Measurements from ENCODE around the gene EPAS1.

Gene EPAS1

DNA sequence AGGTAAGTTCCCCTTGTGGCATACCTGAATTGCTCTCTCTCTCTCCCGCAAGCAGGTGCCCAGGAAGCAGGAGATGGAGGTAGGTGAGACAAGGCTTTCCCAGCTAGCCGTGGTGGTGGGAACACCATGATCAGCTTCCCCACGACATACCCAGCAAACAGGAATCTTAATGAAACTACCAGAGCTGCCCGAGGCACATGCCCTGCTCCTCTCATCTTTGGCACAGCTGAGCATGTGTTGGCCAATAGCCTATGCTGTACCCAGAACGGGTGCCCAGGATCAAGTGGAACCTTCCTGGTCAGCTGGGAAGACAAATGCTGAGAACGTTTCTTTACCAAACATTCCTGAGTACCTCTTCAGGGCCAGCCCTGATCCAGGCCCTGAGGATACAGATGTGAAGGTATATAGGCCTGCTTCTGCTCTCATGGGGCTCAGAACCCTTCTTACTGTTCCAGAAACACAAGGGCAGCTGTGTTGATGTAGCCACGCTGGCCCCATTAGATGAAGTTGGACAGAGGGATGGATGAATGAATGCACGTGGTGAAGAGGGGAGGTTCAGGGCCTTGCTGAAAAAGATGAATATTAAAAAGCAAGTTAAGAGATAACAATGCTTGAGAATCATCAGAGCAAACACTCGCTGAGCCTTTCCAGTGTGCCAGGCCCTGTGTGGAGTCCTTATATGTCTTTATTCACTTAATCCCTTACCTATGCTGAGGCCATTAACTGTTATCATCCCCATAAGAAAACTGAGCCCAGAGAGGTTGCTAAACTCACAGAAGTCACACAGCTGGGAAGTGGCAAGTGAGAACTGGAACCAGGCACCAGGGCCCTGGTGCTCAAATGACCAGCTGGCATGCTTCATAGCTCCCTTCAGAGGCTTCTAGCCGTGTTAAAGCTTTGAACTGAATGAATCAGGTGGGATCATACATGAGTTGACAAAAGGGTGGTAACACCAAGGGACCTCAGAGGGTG, 113.4 kb downstream of the EPAS1 start:
- DNase-seq (ENCODE audit: low spot score), result no peak

DNA sequence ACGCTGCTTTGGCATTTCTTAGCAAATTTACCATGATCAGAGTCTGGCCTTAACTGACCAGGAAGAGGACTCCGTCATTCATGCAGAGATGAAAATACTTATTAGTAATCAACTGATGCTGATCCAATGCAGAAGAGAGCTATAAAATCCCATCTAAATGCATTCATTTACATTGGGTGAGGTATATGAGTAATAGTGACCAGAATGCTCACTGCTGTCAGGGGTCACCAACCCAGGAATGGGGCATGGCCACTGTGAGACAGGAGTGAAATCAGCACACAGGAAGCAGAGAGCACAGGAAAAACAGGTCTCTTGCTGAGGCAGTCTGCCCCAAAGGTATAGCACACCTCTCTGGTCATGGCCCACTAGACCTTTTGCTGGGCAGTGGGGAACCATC, 114.0 kb downstream of the EPAS1 start:
- DNase-seq (ENCODE audit: low spot score), result no peak

DNA sequence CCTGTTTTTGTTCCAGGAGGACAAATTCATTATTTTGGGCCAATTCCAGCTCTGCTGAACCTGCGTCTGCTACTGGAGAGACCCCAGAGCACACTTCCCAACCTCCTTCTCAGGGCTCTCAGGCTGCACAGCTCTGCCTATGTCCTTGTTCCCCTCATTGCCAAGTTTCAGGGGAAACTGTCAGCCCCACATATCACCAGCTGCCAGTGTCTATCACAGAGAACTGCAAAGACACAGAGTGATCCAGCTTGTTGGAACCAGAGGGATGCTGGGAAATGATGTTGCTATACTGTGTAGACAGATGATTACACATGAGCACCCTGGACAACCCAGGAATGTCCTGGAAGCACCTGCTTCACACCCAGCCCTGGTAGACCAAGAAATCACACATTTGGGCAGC, 114.8 kb downstream of the EPAS1 start:
- DNase-seq (ENCODE audit: low spot score), result no peak

GRCh38 chr2:46413111-46413510, 115.9 kb downstream of the EPAS1 start:
- no peak for DNase-seq (ENCODE audit: low spot score)

DNA sequence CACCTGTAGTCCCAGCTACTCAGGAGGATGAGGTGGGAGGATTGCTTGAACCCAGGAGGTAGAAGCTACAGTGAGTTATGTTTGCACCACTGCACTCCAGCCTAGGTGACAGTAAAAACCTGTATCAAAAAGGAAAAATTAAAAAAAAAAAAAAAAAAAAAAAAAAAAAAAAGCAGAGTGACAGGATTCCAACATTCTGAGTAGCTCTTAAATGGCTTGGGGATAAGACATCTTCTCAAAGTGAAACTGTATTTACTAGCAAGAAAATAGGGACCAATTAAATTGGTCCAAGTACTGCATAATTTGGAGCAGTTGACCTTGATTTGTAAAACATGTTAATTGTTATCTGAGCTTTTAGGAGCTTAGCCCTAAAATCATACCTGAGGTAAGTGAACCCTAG, 116.4 kb downstream of the EPAS1 start:
- no peak for DNase-seq (ENCODE audit: low spot score)

DNA sequence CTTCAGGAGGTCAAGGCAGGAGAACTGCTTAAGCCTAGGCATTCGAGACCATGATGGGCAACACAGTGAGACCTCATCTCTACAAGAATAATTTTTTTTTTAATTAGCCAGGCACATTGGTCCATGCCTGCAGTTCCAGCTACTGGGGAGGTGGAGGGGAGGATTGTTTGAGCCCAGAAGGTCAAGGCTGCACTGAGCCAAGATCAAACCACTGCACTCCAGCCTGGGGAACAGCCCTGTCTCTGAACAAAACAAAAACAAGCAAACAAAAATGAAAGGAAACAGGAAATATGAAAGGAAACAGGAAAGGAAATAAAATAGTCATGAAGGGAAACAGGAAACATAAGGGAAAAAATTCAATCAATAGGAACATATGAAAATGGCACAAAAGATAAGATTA, 117.5 kb downstream of the EPAS1 start:
- no peak for DNase-seq (ENCODE audit: low spot score)

- DNase-seq (ENCODE audit: low spot score), result no peak
These were observed 119.1 kb downstream of the EPAS1 start for GRCh38 chr2:46416280-46416679.

DNA sequence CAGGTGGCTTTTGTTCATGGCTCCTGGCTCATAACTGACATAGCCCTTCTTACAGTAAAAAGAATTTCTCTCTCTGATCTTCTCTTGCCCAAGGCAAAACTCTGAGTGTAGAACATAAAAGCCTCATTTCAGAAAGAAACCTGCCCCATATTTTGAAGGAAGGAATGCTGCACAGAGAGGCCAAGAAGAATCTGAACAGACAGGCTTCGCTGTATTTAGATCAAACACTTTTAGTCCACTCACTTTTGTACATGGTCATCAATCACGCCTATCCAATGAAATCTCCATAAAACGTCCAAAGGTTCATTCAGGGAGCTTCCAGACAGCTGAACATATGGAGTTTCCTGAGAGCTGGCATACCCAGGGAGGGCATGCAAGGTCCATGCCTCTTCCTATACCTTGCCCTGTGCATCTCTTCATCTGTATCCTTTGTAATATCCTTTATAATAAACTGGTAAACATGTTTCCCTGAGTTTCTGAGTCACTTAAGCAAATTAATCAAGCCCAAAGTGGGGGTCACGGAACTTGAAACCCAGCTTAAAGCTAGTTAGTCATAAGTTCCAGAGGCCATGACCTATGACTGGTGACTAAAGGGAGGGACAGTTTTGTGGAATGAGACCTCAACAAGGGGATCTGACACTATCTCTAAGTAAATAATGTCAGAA, 119.7 kb downstream of the EPAS1 start:
- no peak for DNase-seq (ENCODE audit: low spot score)

DNA sequence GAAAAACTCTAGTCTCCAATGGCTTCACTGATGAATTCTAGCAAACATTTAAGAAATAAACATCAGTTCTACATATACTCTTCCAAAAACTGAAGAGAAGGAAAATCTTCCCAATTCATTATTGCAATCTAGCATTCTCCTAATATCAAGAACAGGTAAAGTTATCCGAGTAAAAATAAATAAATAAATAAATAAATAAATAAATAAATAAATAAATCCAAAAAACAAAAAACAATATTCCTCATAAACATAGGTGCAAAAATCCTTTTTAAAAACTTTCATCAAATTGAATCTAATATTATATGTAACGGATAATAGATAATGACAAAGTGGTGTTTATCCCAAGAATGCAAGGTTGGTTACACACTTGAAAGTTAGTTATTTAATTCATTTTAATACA, 123.7 kb downstream of the EPAS1 start:
- DNase-seq (ENCODE audit: low spot score), result no peak

DNA sequence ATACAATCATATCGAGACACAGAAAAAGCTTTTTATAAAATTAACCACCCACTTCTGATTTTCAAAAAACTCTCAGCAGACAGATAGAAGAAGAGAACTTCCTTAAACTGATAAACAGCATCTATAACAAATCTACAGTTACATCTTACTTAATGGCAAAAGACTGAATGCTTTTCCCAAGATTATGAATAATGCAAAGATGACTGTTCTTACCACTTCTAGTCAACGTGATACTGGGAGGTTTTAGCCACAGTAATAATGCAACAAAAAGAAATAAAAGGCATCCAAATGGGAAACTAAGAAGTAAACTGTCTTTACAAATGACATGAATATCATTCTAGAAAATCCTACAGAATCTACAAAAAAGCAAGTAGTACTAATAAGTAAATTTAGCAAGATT, 124.2 kb downstream of the EPAS1 start:
- no peak for DNase-seq (ENCODE audit: low spot score)

DNA sequence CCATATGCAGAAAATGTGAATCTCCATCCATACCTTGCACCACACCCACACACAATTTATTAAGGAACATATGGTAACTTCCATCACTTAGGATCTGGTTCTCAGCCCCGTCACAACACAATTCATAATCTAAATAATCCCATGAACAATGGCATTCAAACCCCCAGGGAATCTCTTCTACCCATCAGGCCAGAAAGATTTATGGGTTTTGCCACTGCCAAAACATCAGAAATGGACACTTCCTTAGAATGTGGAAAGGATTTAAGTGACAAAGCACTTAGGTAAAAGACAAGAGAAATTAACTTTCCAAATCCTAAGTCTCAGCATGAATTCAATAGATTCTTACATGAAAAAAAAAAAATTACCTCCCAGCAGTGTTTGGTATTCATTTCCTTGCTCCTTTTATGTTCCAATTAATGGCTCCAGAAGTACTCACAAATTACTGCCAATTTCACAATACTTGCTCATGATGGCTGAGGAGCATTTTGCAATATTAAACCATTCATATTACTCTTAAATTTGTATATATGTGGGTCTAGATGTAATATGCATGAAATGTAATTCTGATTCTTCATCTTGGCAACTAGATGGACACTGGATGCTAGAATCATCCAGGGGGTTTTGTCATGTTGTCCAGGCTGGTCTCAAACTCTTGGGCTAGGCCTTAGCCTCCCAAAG, 125.6 kb downstream of the EPAS1 start:
- no peak for DNase-seq (ENCODE audit: low spot score)

GRCh38 chr2:46424937-46425336, 127.7 kb downstream of the EPAS1 start:
- DNase-seq (ENCODE audit: low spot score), result no peak

DNA sequence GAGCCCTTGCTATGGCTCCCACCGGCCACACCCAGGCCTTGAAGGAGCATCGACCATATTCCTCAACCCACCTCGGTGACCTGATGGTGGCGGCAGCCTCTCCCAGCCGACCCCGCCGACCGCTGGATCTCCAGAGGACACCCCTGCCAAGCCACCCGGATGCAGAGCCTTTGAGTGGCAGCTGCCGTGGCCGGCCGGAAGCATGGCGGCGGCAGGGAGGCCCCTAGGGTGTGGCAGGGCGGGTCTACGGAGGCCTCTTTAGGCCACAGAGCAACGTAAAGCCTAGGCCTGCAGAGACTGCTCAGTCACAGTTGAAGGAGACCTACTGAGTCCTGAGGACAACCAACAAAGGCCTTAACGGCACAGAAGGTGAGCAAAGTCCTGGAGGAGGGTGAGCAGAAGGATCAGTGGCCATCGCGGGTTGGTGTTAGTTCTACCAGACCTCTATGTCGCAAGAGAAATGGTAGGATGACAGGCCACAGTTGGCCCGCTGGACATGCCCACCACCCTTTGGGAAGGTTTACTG, 131.8 kb downstream of the EPAS1 start:
- no peak for DNase-seq (ENCODE audit: low spot score)

DNA sequence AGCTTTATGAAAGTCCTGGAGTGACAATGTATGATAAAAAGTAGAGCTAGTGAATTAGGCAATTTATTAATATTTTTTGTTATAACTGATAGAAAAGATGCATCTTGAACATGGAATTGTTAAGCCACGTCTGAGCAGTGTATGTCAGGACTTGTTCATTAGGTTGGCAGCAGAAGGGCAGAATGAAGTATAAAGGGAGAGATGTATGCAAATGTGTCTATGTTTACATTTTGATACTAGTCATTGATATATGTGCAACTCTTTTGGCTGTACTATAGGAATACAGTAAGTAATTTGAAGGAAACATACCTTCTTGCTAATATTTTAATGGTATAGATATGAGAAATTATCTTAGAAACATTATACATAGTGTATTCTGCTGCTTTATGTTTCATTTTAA, 133.2 kb downstream of the EPAS1 start:
- DNase-seq (ENCODE audit: low spot score), result no peak

DNA sequence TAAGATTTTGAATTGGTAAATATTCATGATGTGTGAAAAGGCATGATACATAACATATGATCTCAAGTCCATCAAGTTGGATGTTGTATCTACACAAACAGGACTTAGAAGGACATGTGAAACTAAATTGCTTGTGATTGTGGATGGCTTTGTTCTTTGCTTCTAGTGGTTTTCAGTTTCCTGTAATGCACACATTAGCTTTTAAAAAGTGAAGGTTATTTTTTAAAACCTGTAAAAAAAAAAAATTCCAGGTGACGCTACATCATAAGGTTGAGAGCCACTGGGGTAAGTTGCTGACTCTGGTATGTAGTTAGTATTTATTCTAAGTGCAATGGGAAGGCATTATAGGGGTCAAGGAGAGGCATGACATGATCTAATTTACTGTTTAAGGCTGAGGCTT, 133.8 kb downstream of the EPAS1 start:
- DNase-seq (ENCODE audit: low spot score), result no peak

- no peak for DNase-seq (ENCODE audit: low spot score)
These were observed 134.5 kb downstream of the EPAS1 start for GRCh38 chr2:46431481-46432235.

GRCh38 chr2:46434851-46435273, 137.7 kb downstream of the EPAS1 start:
- DNase-seq (ENCODE audit: low spot score), result no peak

- DNase-seq (ENCODE audit: low spot score), result no peak
These were observed 138.1 kb downstream of the EPAS1 start for GRCh38 chr2:46435353-46435752.

- no peak for DNase-seq (ENCODE audit: low spot score)
These were observed 138.7 kb downstream of the EPAS1 start for GRCh38 chr2:46435796-46436360.
